Activated CD4-positive, alpha-beta T cell treated with anti-CD3 and anti-CD28 coated beads, Interleukin-2, amount 50 U/mL, for 1 hour (primary cell): ENCODE results near the gene GAB2.

ENCODE experiments used
- DNase-seq: peaks from one replicate; pipeline ENCODE4 v3.0.0-alpha.2; 2020

GAB2 gene

GRCh38 chr11:78338138-78338537 lies 79.5 kb downstream of the GAB2 start:
- DNase-seq: no peak

GRCh38 chr11:78337554-78337924 lies 80.1 kb downstream of the GAB2 start:
- DNase-seq: no peak

- DNase-seq: no peak
These were observed 80.6 kb downstream of the GAB2 start for GRCh38 chr11:78336877-78337553.

GRCh38 chr11:78334109-78334508 lies 83.5 kb downstream of the GAB2 start:
- no peak for DNase-seq

- DNase-seq: no peak
These were observed 84.7 kb downstream of the GAB2 start for GRCh38 chr11:78332872-78333271.

GRCh38 chr11:78332174-78332866 lies 85.3 kb downstream of the GAB2 start:
- no peak for DNase-seq

- no peak for DNase-seq
These were observed 85.9 kb downstream of the GAB2 start for GRCh38 chr11:78331711-78332110.

GRCh38 chr11:78330361-78330760 lies 87.3 kb downstream of the GAB2 start:
- no peak for DNase-seq

GRCh38 chr11:78327945-78328344 lies 89.7 kb downstream of the GAB2 start:
- no peak for DNase-seq

- no peak for DNase-seq
These were observed 92.3 kb downstream of the GAB2 start for GRCh38 chr11:78325274-78325781.

- no peak for DNase-seq
These were observed 94.3 kb downstream of the GAB2 start for GRCh38 chr11:78323363-78323762.

GRCh38 chr11:78319453-78319955 lies 98.1 kb downstream of the GAB2 start:
- no peak for DNase-seq

- no peak for DNase-seq
These were observed 99.1 kb downstream of the GAB2 start for GRCh38 chr11:78318321-78319114.

GRCh38 chr11:78315724-78316123 lies 101.9 kb downstream of the GAB2 start:
- DNase-seq: no peak

- no peak for DNase-seq
These were observed 102.9 kb downstream of the GAB2 start for GRCh38 chr11:78314762-78315161.

GRCh38 chr11:78313898-78314297 lies 103.7 kb downstream of the GAB2 start:
- no peak for DNase-seq

- DNase-seq: no peak
These were observed 104.3 kb downstream of the GAB2 start for GRCh38 chr11:78313181-78313795.

- no peak for DNase-seq
These were observed 104.9 kb downstream of the GAB2 start for GRCh38 chr11:78312712-78313111.

GRCh38 chr11:78311702-78312371 lies 105.8 kb downstream of the GAB2 start:
- no peak for DNase-seq

GRCh38 chr11:78310500-78310909 lies 107.1 kb downstream of the GAB2 start:
- DNase-seq: no peak

- DNase-seq: no peak
These were observed 113.4 kb downstream of the GAB2 start for GRCh38 chr11:78304201-78304600.

- DNase-seq: no peak
These were observed 117.3 kb downstream of the GAB2 start for GRCh38 chr11:78300108-78300839.
